BE2C (cell line): ENCODE results near the gene TAS2R4.
"Not testable (repeated sequence)": the region's sequence is repeated elsewhere in the genome, so short reads cannot be mapped to it uniquely, and the experiment has no call there.

ENCODE experiments used
- DNase-seq: peaks from one replicate; pipeline ENCODE4 v3.0.0-alpha.2; 2020
- H3K27me3 ChIP-seq: fragments of 250-450 bp; sonication (Bioruptor Pico); 2 replicates; pipeline ENCODE4 v1.5.1; 2020; ENCODE audit warnings: mild to moderate bottlenecking
- H3K36me3 ChIP-seq: fragments of 250-450 bp; sonication (Bioruptor Pico); 2 replicates; pipeline ENCODE4 v1.5.1; 2020; ENCODE audit warnings: mild to moderate bottlenecking
- H3K4me1 ChIP-seq: fragments of 250-450 bp; sonication (Bioruptor Pico); 2 replicates; pipeline ENCODE4 v1.5.1; 2020
- H3K4me3 ChIP-seq: 2 replicates; pipeline ENCODE4 v1.5.1; 2011; ENCODE audit warnings: low read depth, low read length
- H3K9me3 ChIP-seq: fragments of 250-450 bp; sonication (Bioruptor Pico); 2 replicates; pipeline ENCODE4 v1.5.1; 2020
- CTCF ChIP-seq: IDR thresholded peaks from 2 replicates; pipeline ENCODE4 v1.5.1; 2012; ENCODE audit warnings: mild to moderate bottlenecking, low read depth, low read length

The TAS2R4 gene

DNA sequence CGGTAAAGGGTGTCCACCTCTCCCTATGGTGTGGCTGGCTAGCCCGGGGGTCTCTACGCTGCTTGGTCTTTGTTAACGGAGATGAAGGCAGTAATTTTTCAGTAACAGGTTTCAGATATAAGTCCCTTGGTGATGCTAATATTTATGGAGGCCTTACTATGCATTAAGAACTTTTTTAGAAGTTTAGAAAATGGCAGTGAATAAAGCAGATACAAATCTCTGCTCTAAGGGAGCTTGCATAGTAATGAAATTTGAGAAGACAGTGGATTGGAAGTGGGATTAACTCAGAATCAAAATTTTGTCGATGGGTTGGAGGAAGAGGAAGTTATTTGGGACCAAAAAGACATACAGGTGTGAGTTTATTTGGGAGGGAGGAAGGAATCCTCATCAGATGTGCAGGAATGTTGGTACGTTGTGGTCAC is 37.9 kb upstream of the TAS2R4 start:
- no peak for TF ChIP-seq CTCF
- DNase-seq, result no peak
- no peaks in the 10 kb centered on the region for H3K27me3 ChIP-seq
- H3K4me3 ChIP-seq, result peak overlapping the region; percentile 91
- H3K36me3 ChIP-seq, result peaks cover 37% of the 10 kb centered on the region
- H3K9me3 ChIP-seq, result no peaks in the 10 kb centered on the region
- no peaks in the 10 kb centered on the region; the same call in 1 of the 2 replicates for H3K4me1 ChIP-seq

DNA sequence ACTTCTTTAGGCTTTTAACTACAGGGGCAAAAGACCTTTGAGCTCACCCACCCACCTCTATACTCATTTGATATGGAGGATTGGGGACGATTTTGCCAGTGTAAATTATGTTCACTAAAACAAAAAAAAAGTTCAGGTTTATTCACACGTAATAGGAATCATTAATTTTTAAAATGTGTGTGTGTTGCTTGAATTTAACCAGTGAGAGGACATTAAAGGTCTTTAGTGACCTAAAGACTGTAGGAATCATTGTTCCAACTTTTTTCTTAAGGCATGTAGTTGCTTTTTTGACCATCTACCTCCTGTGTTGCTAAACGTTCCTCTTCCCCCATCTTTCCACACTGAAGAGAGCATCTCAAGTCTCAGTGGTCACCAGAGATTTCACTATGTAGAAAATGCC is 37.2 kb upstream of the TAS2R4 start:
- Histone ChIP-seq H3K27me3 (no peaks in the 10 kb centered on the region), H3K9me3 (no peaks in the 10 kb centered on the region), H3K4me1 (no peaks in the 10 kb centered on the region; the same call in 1 of the 2 replicates), H3K4me3 (peak overlapping the region; percentile 91), H3K36me3 (peaks cover 43% of the 10 kb centered on the region)
- no peak for DNase-seq
- no peak for TF ChIP-seq CTCF

DNA sequence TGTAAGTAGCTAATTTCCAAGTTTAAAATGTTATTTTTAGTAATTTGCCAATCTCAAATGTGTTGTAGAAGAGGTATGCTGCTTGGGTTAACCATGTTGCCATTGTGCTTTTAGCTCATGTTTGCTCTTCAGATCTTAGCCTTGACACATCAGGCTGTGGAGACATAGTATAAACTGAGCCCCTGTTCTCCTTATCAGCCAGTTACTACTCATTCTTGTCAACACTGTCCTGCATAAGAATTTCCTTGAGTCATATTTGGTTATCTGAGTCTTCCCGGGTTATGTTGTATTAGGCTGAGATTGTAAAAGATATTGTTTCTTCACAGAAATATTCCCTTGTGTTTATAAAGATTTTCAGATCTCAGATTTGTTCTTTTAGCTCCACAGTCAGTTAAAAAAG is 34.2 kb upstream of the TAS2R4 start:
- H3K36me3 ChIP-seq, result peaks cover 71% of the 10 kb centered on the region
- H3K27me3 ChIP-seq, result no peaks in the 10 kb centered on the region
- H3K4me3 ChIP-seq, result no peak overlapping the region
- no peaks in the 10 kb centered on the region for H3K9me3 ChIP-seq
- no peak for TF ChIP-seq CTCF
- no peak for DNase-seq
- H3K4me1 ChIP-seq, result no peaks in the 10 kb centered on the region; the same call in 1 of the 2 replicates

DNA sequence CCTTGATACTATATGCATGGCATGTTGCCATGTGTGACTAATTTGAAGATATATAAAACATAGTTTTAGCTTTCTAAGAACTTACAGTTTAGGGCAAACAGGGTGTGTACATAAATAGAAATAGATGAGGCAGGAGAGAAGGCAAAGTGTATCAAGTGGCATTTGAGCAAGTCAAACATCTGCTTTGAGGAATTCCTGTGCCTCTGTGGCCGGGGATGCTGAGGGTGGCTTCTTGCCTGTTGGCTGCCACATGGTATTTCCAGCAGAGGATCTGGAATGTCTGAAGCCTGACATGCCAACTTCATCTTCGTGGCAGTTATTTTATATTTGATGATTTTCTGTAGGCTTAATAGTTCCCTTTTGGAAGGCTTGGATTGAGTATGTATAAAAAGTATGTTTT is 32.3 kb upstream of the TAS2R4 start:
- no peaks in the 10 kb centered on the region for H3K9me3 ChIP-seq
- peaks cover 82% of the 10 kb centered on the region for H3K36me3 ChIP-seq
- TF ChIP-seq CTCF, result no peak
- H3K4me3 ChIP-seq, result no peak overlapping the region
- H3K27me3 ChIP-seq, result no peaks in the 10 kb centered on the region
- DNase-seq, result no peak
- no peaks in the 10 kb centered on the region; the same call in 1 of the 2 replicates for H3K4me1 ChIP-seq

- no peak for TF ChIP-seq CTCF
- Histone ChIP-seq H3K36me3 (peaks cover 88% of the 10 kb centered on the region), H3K9me3 (no peaks in the 10 kb centered on the region), H3K4me1 (no peaks in the 10 kb centered on the region), H3K4me3 (no peak overlapping the region), H3K27me3 (no peaks in the 10 kb centered on the region)
- no peak for DNase-seq
Observed at GRCh38 chr7:141748396-141748795, 28.1 kb upstream of the TAS2R4 start.

GRCh38 chr7:141751904-141752303 is 24.6 kb upstream of the TAS2R4 start:
- DNase-seq, H3K9me3 ChIP-seq, H3K27me3 ChIP-seq, H3K4me3 ChIP-seq, H3K4me1 ChIP-seq: not testable (repeated sequence)
- peaks cover 67% of the 10 kb centered on the region for H3K36me3 ChIP-seq

DNA sequence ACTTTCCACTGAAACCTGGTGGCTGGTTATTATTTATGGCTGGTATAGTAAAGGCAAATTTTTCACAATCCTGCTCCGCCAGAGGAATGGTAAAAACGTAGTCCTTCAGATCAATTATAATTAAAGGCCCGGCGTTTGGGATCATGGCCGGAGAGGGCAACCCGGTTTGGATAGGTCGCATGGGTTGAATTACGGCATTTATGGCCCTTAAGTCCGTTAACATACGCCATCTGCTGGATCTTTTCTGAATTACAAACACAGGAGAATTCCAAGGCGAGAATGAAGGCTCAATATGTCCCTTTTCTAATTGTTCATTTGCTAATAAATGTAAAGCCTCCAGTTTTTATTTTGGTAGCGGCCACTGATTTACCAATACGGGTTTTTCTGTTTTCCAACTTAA is 23.8 kb upstream of the TAS2R4 start:
- Histone ChIP-seq H3K4me1 (no peaks in the 10 kb centered on the region), H3K27me3 (no peaks in the 10 kb centered on the region), H3K4me3 (no peak overlapping the region), H3K36me3 (peaks cover 64% of the 10 kb centered on the region), H3K9me3 (no peaks in the 10 kb centered on the region)
- DNase-seq, result peak; percentile 16
- TF ChIP-seq CTCF, result peak; percentile 52
